HG02981 (cell line): Measurements from ENCODE around the gene ATP2C1.

Source experiments
- ATAC-seq: cut with Tn5 transposase; IDR thresholded peaks from one replicate; pipeline ENCODE4 v1.9.1; 2021; ENCODE audit warnings: mild to moderate bottlenecking, moderate library complexity; ENCODE audit not compliant: unreplicated experiment

ATP2C1 gene

DNA sequence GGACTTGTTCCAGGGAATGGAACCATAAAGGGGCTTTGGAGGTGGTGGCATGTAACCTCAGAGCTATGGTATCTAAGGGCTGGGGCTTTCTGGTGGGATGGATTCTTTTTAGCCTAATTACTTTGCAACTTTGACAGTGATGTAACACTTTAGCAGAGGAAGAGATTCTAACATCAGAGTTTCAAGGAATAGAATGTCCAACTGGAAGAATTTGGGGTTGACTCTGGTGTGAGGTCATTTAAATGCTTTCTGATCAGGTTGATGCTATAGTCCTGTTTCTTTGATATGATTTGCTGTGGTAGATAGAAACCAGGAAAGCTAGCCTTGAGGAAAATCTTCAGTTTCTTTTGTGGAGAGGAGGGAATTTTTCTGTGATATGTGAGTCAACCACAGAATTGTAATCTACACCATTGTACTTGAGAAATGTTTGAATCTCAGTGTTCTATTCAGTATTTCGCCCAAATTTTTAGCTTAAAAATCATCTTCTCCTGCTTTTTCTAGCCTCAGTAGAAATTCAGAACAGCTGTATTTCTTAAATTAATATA lies 40.0 kb downstream of the ATP2C1 start:
- no peak for ATAC-seq

- no peak for ATAC-seq
These were observed 40.7 kb downstream of the ATP2C1 start for GRCh38 chr3:130934442-130935089.

GRCh38 chr3:130935761-130936492 lies 42.0 kb downstream of the ATP2C1 start:
- ATAC-seq: no peak

- no peak for ATAC-seq
These were observed 45.9 kb downstream of the ATP2C1 start for GRCh38 chr3:130939753-130940152.

GRCh38 chr3:130941793-130942192 lies 47.9 kb downstream of the ATP2C1 start:
- no peak for ATAC-seq

GRCh38 chr3:130946882-130947281 lies 53.0 kb downstream of the ATP2C1 start:
- no peak for ATAC-seq

- ATAC-seq: no peak
These were observed 54.3 kb downstream of the ATP2C1 start for GRCh38 chr3:130948001-130948773.

DNA sequence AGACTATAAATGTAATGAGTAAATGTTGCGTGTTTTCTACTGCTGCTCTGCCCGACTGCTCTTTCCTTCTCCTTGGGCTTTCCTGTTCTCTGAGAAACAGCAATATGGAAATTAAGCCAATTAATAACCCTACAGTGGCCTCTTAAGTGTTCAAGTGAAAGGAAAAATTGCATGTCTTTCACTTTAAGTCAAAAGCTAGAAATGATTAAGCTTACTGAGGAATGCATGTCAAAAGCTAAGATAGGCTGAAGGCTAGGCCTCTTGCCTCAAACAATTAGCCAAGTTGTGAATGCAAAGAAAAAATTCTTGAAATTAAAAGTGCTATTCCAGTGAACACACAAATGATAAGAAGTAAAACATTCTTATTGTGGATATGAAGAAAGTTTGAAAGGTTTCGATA lies 55.0 kb downstream of the ATP2C1 start:
- ATAC-seq: no peak

DNA sequence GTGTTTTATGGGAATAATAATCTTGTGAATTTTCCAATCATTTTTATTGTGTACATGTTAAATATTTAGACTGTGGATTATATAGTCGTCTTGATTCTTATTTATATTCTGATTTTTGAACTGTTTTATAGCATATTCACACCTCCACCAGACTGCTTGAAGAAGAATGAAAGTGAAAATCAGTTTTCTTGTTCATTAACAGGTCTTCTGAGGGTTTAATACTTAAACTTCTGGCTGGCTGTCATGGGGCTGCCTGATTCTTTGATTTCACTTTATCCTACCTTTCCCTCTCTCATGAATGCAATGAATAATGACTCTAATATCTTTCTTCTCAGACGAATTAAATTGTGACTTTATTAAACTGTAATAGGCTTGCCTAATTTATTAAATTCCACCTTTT lies 56.2 kb downstream of the ATP2C1 start:
- peak; percentile 88 for ATAC-seq

- ATAC-seq: no peak
These were observed 56.8 kb downstream of the ATP2C1 start for GRCh38 chr3:130950641-130951040.

DNA sequence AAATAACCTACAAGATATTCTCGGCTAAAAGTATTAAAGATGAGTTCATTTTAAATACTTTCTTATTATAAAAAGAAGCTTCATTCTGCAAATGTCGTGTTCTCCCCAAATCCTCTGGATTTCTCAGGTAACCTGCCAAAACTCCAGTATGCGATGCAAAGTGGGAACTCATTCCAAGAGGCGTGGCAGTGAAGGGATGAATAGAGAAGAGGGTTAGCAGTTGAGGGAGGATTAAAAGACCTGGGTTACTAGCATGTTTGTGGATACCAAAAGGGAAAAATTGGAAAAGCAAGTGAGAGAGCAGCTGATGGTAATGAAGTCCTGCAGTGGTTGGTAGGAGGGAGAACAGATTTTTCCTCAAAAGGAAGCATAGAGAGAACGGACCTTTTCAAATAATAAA lies 61.6 kb downstream of the ATP2C1 start:
- no peak for ATAC-seq

DNA sequence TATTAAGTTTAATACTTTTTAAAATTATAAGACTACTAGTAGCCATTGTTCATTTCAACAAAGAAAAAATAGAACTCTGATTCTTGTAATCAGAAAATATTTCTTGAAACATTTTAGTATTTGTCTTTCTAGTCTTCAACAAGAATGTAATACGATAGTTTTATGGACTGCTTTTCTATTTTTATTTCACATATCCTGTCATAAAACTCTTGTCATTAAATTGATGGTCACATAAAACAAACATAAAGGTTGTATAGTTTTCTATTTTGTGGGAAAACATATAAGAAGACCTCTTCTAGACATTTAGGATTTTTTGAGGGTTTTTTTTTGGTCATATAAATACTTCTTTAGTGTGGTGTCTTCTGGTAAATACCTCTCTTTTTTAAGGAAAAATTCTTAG lies 62.4 kb downstream of the ATP2C1 start:
- ATAC-seq: no peak

DNA sequence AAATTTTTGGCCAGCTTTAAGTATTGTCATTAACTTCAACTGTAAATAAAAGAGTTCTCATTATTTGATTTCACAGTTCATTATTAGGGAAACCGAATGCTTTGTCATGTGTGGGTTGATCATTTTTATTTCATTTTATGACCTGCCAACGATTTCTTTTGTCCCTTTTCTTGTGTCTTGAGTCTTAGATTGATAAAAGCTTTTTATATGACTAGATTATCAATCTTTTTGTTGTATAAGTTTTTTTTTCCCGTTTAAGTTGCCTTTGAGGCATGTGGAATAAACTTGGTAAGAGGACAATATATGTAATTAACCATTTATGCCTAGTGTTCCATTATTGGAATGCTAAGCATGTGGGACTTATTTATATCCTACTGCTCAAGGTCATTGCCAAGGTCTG lies 62.8 kb downstream of the ATP2C1 start:
- ATAC-seq: no peak

DNA sequence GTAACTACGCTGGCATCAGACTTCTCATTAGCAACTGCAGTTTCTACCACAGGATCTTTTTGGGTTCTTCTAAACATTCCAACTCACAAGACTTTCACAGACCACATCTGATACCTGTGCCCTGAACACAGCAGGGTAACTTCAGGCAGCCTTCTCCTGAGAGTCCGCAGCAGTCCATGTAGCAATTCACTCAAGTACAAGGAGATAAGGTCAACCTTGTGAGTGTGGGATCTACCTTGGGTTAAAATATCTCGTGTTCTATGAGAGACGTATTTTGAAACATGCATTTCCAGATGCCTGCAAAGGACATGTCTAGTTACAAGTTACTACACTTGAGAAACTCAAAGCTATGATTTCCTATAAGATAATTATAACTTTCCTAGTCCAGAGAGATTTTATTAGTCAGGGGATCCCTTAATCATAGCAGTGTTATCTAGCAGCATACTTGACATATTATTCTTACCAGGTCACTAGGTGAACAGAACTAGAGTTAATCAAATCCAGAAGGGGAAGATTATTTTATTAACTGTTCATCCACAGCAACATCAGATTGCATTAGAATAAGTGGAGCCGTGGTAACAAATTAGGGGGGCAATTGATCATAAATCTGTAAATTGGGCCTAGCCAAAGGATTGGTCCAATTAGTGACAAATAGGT lies 66.4 kb downstream of the ATP2C1 start:
- ATAC-seq: no peak

- ATAC-seq: no peak
These were observed 67.6 kb downstream of the ATP2C1 start for GRCh38 chr3:130961458-130961857.

DNA sequence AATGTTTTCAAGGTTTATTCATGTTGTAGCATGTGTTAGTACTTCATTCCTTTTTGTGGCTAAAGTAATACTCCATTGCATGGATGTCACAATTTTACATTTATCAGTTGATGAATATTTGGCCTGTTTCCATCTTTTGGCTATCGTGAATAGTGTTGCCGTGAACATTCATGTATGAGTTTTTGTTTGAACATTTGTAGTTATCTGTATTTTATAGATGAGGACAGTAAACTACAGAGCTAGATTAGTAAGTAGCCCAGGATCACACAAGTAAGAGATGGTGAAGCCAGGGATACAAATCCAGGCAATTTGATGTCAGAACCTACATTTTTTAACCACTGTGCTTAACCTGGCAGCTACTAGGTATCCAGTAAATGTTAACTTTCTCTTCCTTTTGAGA lies 69.6 kb downstream of the ATP2C1 start:
- ATAC-seq: no peak

GRCh38 chr3:130963878-130964277 lies 70.0 kb downstream of the ATP2C1 start:
- ATAC-seq: no peak

DNA sequence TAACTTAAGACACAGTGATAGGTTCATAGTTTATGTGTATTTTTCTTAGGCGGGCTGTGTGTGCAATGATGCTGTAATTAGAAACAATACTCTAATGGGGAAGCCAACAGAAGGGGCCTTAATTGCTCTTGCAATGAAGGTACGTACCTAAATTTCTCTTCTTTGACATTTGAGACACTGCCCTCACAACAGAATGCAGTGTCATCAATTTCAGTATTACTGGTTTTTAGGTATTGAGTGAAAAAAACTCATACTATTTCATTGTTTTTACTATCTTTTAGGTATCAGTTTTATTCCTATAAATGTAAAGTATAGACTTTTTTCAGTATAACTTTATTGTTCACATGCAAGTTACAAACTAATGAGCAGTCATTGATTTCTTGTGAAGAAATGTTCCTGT lies 73.4 kb downstream of the ATP2C1 start:
- ATAC-seq: no peak

DNA sequence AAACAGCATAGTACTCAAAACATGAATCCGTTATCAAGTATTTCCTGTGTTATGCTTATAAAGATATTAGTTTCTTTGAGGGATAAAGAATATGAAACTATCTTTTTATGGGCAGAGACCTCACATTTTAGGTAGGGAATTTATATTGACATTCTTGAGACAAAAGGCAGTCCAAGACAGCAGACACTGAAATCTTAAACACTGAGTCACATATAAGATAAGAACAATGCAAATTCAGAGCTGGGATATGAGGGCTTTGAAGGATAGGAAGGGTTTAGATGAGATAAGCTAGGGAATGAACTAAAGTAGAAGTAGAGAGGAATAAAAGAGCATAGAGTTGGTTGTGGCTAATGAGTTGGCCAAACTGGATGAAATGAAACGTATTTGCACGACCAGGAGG lies 74.3 kb downstream of the ATP2C1 start:
- no peak for ATAC-seq

GRCh38 chr3:130969621-130970020 lies 75.7 kb downstream of the ATP2C1 start:
- ATAC-seq: no peak

DNA sequence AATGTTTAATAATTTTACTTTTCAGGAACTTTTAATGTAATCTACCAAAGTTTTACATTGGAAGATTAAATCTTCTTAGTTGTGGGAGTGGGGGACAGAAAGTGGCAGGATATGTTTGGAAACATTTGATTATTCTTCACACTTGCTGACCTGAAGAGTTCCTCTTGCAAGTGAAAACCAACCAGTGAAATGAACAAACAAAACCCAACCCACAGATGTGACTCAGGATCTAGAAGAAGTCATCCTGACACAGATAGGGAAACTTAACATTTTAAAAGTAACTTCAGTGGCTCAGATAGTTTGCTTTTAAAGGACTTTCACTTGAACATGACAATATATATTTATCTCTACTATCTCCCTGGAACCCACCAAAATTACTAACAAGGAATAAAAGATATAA lies 77.3 kb downstream of the ATP2C1 start:
- ATAC-seq: no peak
